Chondrocyte (in vitro differentiated cells): ENCODE data around the gene ZNF556. TPM values are rescaled to one million over a fixed set of nuclear protein-coding genes. Genes with fewer than 3 reads are reported as not detected.
"Not testable (repeated sequence)": the region's sequence is repeated elsewhere in the genome, so short reads cannot be mapped to it uniquely, and the experiment has no call there.

Experiments
- DNase-seq: peaks from one replicate; pipeline ENCODE4 v3.0.0; 2021; ENCODE audit warnings: mixed read lengths, low spot score
- H3K27ac Mint-ChIP-seq: one replicate; pipeline ENCODE4 v1.8.0; 2021; ENCODE audit warnings: mild to moderate bottlenecking, moderate library complexity, mixed read lengths; ENCODE audit not compliant: unreplicated experiment
- H3K27me3 Mint-ChIP-seq: 2 replicates; pipeline ENCODE4 v1.8.0; 2021; ENCODE audit warnings: low read depth, mixed read lengths
- H3K36me3 Mint-ChIP-seq: 2 replicates; pipeline ENCODE4 v1.8.0; 2021; ENCODE audit warnings: low read depth, mixed read lengths
- H3K4me1 Mint-ChIP-seq: 2 replicates; pipeline ENCODE4 v1.8.0; 2021; ENCODE audit warnings: low read depth, mild to moderate bottlenecking, mixed read lengths
- H3K4me3 Mint-ChIP-seq: one replicate; pipeline ENCODE4 v1.8.0; 2021; ENCODE audit warnings: mild to moderate bottlenecking, moderate library complexity, mixed read lengths; ENCODE audit not compliant: unreplicated experiment
- H3K9me3 Mint-ChIP-seq: 2 replicates; pipeline ENCODE4 v1.8.0; 2021; ENCODE audit warnings: low read depth, mixed read lengths
- total RNA-seq: library from RNA; stranded (reverse); gene quantifications from 3 replicates; pipeline ENCODE4 v1.2.1, GENCODE V29; 2021
- TF ChIP-seq, protein P1 (sequence below): fragments of 200-600 bp; sonication (generic); IDR thresholded peaks from 2 replicates; pipeline ENCODE4 v1.5.0; 2021; ENCODE audit warnings: antibody characterized with exemption, mild to moderate bottlenecking, moderate library complexity

The ZNF556 gene
- total RNA-seq, 1 donor from 2014 or later, result not detected

- TF ChIP-seq, protein P1, sequence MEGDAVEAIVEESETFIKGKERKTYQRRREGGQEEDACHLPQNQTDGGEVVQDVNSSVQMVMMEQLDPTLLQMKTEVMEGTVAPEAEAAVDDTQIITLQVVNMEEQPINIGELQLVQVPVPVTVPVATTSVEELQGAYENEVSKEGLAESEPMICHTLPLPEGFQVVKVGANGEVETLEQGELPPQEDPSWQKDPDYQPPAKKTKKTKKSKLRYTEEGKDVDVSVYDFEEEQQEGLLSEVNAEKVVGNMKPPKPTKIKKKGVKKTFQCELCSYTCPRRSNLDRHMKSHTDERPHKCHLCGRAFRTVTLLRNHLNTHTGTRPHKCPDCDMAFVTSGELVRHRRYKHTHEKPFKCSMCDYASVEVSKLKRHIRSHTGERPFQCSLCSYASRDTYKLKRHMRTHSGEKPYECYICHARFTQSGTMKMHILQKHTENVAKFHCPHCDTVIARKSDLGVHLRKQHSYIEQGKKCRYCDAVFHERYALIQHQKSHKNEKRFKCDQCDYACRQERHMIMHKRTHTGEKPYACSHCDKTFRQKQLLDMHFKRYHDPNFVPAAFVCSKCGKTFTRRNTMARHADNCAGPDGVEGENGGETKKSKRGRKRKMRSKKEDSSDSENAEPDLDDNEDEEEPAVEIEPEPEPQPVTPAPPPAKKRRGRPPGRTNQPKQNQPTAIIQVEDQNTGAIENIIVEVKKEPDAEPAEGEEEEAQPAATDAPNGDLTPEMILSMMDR, result no peak
- H3K4me3 Mint-ChIP-seq, result peak within 1 kb of the TSS; percentile 98
- no peaks in the 10 kb centered on the region for H3K27me3 Mint-ChIP-seq
- no peaks in the 10 kb centered on the region for H3K36me3 Mint-ChIP-seq
- peaks cover 15% of the 10 kb centered on the region for H3K4me1 Mint-ChIP-seq
- H3K27ac Mint-ChIP-seq, result peak within 1 kb of the TSS; percentile 100
- peaks cover 12% of the 10 kb centered on the region for H3K9me3 Mint-ChIP-seq
- peak; percentile 100 for DNase-seq
Measured at GRCh38 chr19:2900296-2901252, 33.4 kb downstream of the ZNF556 start, which contains the start of gene ZNF57. Gene ZNF57, plus strand, starts transcription at chr19:2900928. Its CDS starts 118 bp downstream, at chr19:2901046.

GRCh38 chr19:2902590-2903218, 35.6 kb downstream of the ZNF556 start:
- Mint-ChIP-seq H3K4me3 (no peak overlapping the region), H3K4me1 (peaks cover 15% of the 10 kb centered on the region), H3K27ac (no peak overlapping the region), H3K9me3 (no peaks in the 10 kb centered on the region), H3K27me3 (no peaks in the 10 kb centered on the region), H3K36me3 (no peaks in the 10 kb centered on the region)
- no peak for DNase-seq
- TF ChIP-seq, protein P1, result no peak

- H3K27ac Mint-ChIP-seq, result not testable (repeated sequence)
Measured at GRCh38 chr19:2903326-2903725, 36.2 kb downstream of the ZNF556 start.

GRCh38 chr19:2905918-2906519, 38.9 kb downstream of the ZNF556 start:
- H3K4me1 Mint-ChIP-seq, result peaks cover 16% of the 10 kb centered on the region
- no peak overlapping the region for H3K27ac Mint-ChIP-seq
- no peak overlapping the region for H3K4me3 Mint-ChIP-seq

More at GRCh38 chr19:2903326-2903725, 36.2 kb downstream of the ZNF556 start:
- not testable (repeated sequence) for H3K9me3 Mint-ChIP-seq, H3K4me3 Mint-ChIP-seq, H3K36me3 Mint-ChIP-seq, H3K27me3 Mint-ChIP-seq, DNase-seq
- peaks cover 15% of the 10 kb centered on the region for H3K4me1 Mint-ChIP-seq

DNA sequence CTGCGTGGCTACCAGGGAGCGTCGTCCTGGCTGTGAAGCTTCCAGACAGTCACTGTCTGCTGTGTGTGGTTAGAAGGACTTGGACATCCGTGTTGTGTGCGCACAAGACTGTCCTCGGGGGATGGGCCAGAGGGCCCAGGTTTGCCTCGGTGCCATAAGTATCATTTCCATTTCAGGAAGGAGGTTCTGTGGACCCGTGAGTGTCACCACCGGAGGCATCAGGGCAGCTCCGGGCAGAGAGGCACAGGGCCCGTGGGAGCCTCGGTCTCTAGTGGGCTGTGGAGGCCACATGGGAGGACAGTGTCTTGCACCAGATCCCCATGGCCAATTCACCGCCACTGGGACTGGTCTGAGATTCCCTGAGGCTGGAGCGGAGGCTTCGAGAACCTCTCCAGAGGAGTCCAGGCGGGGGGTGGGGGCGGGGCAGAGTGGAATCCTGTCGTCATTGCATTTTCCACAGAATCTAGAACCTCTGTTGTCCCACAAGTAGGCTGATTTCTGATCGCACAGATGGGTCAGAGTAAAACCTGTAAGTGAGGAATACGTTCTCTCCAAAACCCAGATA, 39.6 kb downstream of the ZNF556 start:
- peaks cover 14% of the 10 kb centered on the region for H3K4me1 Mint-ChIP-seq
- H3K27ac Mint-ChIP-seq, result no peak overlapping the region
- H3K4me3 Mint-ChIP-seq, result no peak overlapping the region
- peaks cover 4% of the 10 kb centered on the region for H3K9me3 Mint-ChIP-seq
- DNase-seq, result no peak
- peaks cover 1% of the 10 kb centered on the region for H3K36me3 Mint-ChIP-seq
- TF ChIP-seq, protein P1, result no peak
- no peaks in the 10 kb centered on the region for H3K27me3 Mint-ChIP-seq

More at GRCh38 chr19:2905918-2906519, 38.9 kb downstream of the ZNF556 start:
- no peaks in the 10 kb centered on the region for H3K27me3 Mint-ChIP-seq
- TF ChIP-seq, protein P1, result no peak
- H3K36me3 Mint-ChIP-seq, result no peaks in the 10 kb centered on the region
- peaks cover 2% of the 10 kb centered on the region for H3K9me3 Mint-ChIP-seq
- no peak for DNase-seq
